ENCODE data around the gene SLC4A5. TPM values are rescaled to one million over a fixed set of nuclear protein-coding genes. Genes with fewer than 3 reads are reported as not detected.

Gene SLC4A5
- polyA plus RNA-seq, 1 of the 3 experiments (the other 2 are of a cell fraction), result 0.25 TPM

DNA sequence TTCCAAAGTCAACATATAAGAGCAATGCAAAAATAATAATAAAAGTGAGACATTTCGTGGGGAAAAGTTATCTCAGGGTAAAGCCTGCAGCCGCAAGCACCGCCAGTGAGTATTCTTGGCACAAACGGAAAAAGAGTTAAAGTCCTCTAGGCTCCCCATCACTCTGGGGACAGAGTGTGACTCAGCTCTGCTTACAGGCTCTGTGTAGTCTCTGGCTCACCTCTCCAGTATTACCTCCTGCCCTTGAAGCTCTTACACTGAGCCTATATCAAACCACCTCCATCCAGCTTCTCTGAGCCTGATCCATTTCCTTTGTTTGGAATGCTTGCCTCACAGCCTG is 89.3 kb downstream of the SLC4A5 start:
- DNase-seq, result no peak
- no peaks in the 10 kb centered on the region for H3K27me3 ChIP-seq (ENCODE audit: insufficient read depth)
- WGBS (ENCODE audit: low lambda C conversion rate), result 79% methylated on average over 4 of the region's 4 CpGs
- no peaks in the 10 kb centered on the region for H4K20me1 ChIP-seq (ENCODE audit: insufficient read depth)
- H3K9me3 ChIP-seq, result no peaks in the 10 kb centered on the region
- ChIA-PET POLR2A (interaction anchor here (1.2 kb wide), 1 partner anchor 15 kb away, joined by 4 read pairs; no protein-coding TSS in a partner anchor), CTCF (interaction anchor here (7.0 kb wide), 1 partner anchor 81 kb away, joined by 125 read pairs; no protein-coding TSS in a partner anchor)
- no peak overlapping the region for H3K9ac ChIP-seq
- H2AFZ ChIP-seq (ENCODE audit: low read depth), result no peak overlapping the region
- H3F3A ChIP-seq (replicated peaks; ENCODE audit: insufficient read depth), result no peaks in the 10 kb centered on the region
- H3K4me3 ChIP-seq (ENCODE audit: low read depth in 2 of 2, low read length in 1 of 2), result no peak overlapping the region
- no peaks in the 10 kb centered on the region for H3K4me1 ChIP-seq (ENCODE audit: control insufficient read depth in 1 of 2, insufficient read depth in 2 of 2, low read depth in 1 of 2, low read length in 1 of 2)
- H3K9me2 ChIP-seq, result no peaks in the 10 kb centered on the region
- no peak for TF ChIP-seq RFX5 (IDR thresholded peaks at IDR 0.05; ENCODE audit: low read length)
- TF ChIP-seq FOXJ3 (CRISPR knock-in tag; IDR thresholded peaks at IDR 0.05), result no peak
- TF ChIP-seq GABPA (IDR thresholded peaks at IDR 0.05; ENCODE audit: low read depth), result no peak
- no peak for TF ChIP-seq SIN3A (IDR thresholded peaks at IDR 0.05; ENCODE audit: borderline replicate concordance, low read depth, low read length)
- no peak for TF ChIP-seq MEF2A (IDR thresholded peaks at IDR 0.05; ENCODE audit: borderline replicate concordance, low read depth)
- no peak for TF ChIP-seq FOSL2 (IDR thresholded peaks at IDR 0.05; ENCODE audit: borderline replicate concordance, low read depth)
- no peak for TF ChIP-seq ELF1 (IDR thresholded peaks at IDR 0.05)
- no peak for TF ChIP-seq JUND (IDR thresholded peaks at IDR 0.05)
- no peak for TF ChIP-seq FOXM1 (IDR thresholded peaks at IDR 0.05; ENCODE audit: low read depth)
- TF ChIP-seq, protein P1, sequence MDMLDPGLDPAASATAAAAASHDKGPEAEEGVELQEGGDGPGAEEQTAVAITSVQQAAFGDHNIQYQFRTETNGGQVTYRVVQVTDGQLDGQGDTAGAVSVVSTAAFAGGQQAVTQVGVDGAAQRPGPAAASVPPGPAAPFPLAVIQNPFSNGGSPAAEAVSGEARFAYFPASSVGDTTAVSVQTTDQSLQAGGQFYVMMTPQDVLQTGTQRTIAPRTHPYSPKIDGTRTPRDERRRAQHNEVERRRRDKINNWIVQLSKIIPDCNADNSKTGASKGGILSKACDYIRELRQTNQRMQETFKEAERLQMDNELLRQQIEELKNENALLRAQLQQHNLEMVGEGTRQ (IDR thresholded peaks at IDR 0.05; ENCODE audit: borderline replicate concordance, low read depth, low read length), result no peak
- no peak for TF ChIP-seq SMC3 (IDR thresholded peaks at IDR 0.05; ENCODE audit: low read depth, low read length)
- TF ChIP-seq NRF1 (IDR thresholded peaks at IDR 0.05; ENCODE audit: low read depth, low read length), result no peak
- no peak for TF ChIP-seq RCOR1 (IDR thresholded peaks at IDR 0.05; ENCODE audit: low read length)
- TF ChIP-seq, protein P2, sequence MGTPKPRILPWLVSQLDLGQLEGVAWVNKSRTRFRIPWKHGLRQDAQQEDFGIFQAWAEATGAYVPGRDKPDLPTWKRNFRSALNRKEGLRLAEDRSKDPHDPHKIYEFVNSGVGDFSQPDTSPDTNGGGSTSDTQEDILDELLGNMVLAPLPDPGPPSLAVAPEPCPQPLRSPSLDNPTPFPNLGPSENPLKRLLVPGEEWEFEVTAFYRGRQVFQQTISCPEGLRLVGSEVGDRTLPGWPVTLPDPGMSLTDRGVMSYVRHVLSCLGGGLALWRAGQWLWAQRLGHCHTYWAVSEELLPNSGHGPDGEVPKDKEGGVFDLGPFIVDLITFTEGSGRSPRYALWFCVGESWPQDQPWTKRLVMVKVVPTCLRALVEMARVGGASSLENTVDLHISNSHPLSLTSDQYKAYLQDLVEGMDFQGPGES (IDR thresholded peaks at IDR 0.05; ENCODE audit: low read depth, low read length), result no peak
- TF ChIP-seq, protein P3, sequence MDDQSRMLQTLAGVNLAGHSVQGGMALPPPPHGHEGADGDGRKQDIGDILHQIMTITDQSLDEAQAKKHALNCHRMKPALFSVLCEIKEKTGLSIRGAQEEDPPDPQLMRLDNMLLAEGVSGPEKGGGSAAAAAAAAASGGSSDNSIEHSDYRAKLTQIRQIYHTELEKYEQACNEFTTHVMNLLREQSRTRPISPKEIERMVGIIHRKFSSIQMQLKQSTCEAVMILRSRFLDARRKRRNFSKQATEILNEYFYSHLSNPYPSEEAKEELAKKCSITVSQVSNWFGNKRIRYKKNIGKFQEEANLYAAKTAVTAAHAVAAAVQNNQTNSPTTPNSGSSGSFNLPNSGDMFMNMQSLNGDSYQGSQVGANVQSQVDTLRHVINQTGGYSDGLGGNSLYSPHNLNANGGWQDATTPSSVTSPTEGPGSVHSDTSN (IDR thresholded peaks at IDR 0.05), result no peak
- no peak for TF ChIP-seq POLR2AphosphoS5 (IDR thresholded peaks at IDR 0.05; ENCODE audit: low read depth, low read length)
- TF ChIP-seq TAF1 (IDR thresholded peaks at IDR 0.05; ENCODE audit: borderline replicate concordance, low read depth, low read length), result no peak
- no peaks in the 10 kb centered on the region for H3K36me3 ChIP-seq (replicated peaks in 1 of 2; ENCODE audit: control insufficient read depth in 1 of 2, insufficient read depth in 2 of 2, low read length in 1 of 2)
- H3K79me2 ChIP-seq (ENCODE audit: insufficient read depth), result no peaks in the 10 kb centered on the region
- H3K27ac ChIP-seq (ENCODE audit: low read depth in 2 of 2, low read length in 1 of 2), result no peak overlapping the region
- H3K4me2 ChIP-seq, result no peak overlapping the region
